Peyer's patch (tissue), 4 donors: ENCODE measurements around the gene SERPINB1.

ENCODE experiments used
- CTCF ChIP-seq, 6 experiments: fragments of 450-650 bp in 4 of 6; fragments of 200-600 bp in 2 of 6; sonication (generic) in 1 of 6; IDR thresholded peaks; one replicate each; pipeline ENCODE4 v1.5.1; 2017 to 2019; ENCODE audit warnings: antibody characterized with exemption in 6 of 6, mild to moderate bottlenecking in 3 of 6, moderate library complexity in 1 of 6
- POLR2A ChIP-seq, 2 donors: fragments of 450-650 bp; IDR thresholded peaks; one replicate each; pipeline ENCODE4 v1.5.1; 2017; ENCODE audit warnings: antibody characterized with exemption in 2 of 2, mild to moderate bottlenecking in 2 of 2, moderate library complexity in 2 of 2

GRCh38 chr6:2830183-2830582, 11.5 kb downstream of the SERPINB1 start:
- TF ChIP-seq CTCF (IDR thresholded peaks at IDR 0.05) (no peak), POLR2A (IDR thresholded peaks at IDR 0.05) (no peak)
